K562 (cell line): ENCODE data around the gene TEAD4. TPM values are rescaled to one million over a fixed set of nuclear protein-coding genes. Genes with fewer than 3 reads are reported as not detected.

ENCODE experiments used
- ATAC-seq: fragments of 200-7000 bp; cut with Tn5 transposase; 3 replicates; pipeline ENCODE4 v1.9.1; 2020; ENCODE audit warnings: moderate library complexity
- BruUV-seq: library from RNA; stranded (reverse); fragments of 400-500 nt; replicated peaks from 2 replicates; lab custom pipeline; 2021; lab: Mats Ljungman, UMichigan
- CTCF ChIA-PET: fragments of 300-600 bp; formaldehyde crosslinking; extraction: SDS; loops from one replicate; lab custom pipeline; 2021; ENCODE audit warnings: low intra/inter-chr PET ratio; lab: Yijun Ruan, JAX
- POLR2A ChIA-PET: fragments of 300-600, 350-650 bp; sonication (Branson Sonifier 250); formaldehyde crosslinking; extraction: SDS; loops from one replicate; lab custom pipeline; 2021; ENCODE audit warnings: antibody characterized with exemption, inconsistent platforms; lab: Yijun Ruan, JAX
- DNase-seq, 4 experiments: peaks; one replicate each; pipeline versions ENCODE4 v3.0.0 to v3.0.0-alpha.2; 2011 to 2018; ENCODE audit warnings: low spot score in 3 of 4, mixed read lengths in 3 of 4; ENCODE audit errors: extremely low read depth in 1 of 4
- FAIRE-seq: peaks from 2 replicates; lab custom pipeline; 2011; peaks lifted over from hg19 to GRCh38; lab: Jason Lieb, UNC
- H2AFZ ChIP-seq: 2 replicates; pipeline ENCODE4 v1.6.0; 2011; ENCODE audit warnings: low read depth, low read length, control low read depth, inconsistent platforms
- H3K27ac ChIP-seq: fragments of 200-600 bp; 3 replicates; pipeline ENCODE4 v1.8.0; 2011; ENCODE audit warnings: low read depth, mild to moderate bottlenecking, control low read depth, inconsistent platforms, low read length, moderate library complexity, mixed read lengths; ENCODE audit errors: extremely low read depth
- H3K27me3 ChIP-seq, 2 experiments: fragments of 300-600 bp in 1 of 2; 2 replicates in 1 of 2; 3 replicates in 1 of 2; pipeline versions ENCODE4 v1.6.0 to v1.8.0; 2011; ENCODE audit warnings: inconsistent platforms in 2 of 2, low read length in 2 of 2, mild to moderate bottlenecking in 1 of 2, mixed read lengths in 1 of 2, moderate library complexity in 1 of 2; ENCODE audit not compliant: control insufficient read depth in 2 of 2, insufficient read depth in 2 of 2
- H3K36me3 ChIP-seq: fragments of 300-600 bp; 3 replicates; pipeline ENCODE4 v1.8.0; 2011; ENCODE audit warnings: mild to moderate bottlenecking, low read length, inconsistent platforms; ENCODE audit not compliant: control insufficient read depth, insufficient read depth
- H3K4me1 ChIP-seq, 2 experiments: fragments of 200-600 bp in 1 of 2; replicated peaks in 1 of 2; 2 replicates in 1 of 2; 3 replicates in 1 of 2; pipeline versions ENCODE4 v1.5.1 to v1.8.0; 2011; ENCODE audit warnings: inconsistent platforms in 2 of 2, low read length in 2 of 2, mild to moderate bottlenecking in 1 of 2, mixed read lengths in 1 of 2, moderate library complexity in 1 of 2; ENCODE audit not compliant: control insufficient read depth in 2 of 2, insufficient read depth in 2 of 2
- H3K4me2 ChIP-seq: 2 replicates; pipeline ENCODE4 v1.6.1; 2011; ENCODE audit warnings: low read length, control low read depth, inconsistent platforms, mixed read lengths; ENCODE audit not compliant: insufficient read depth
- H3K4me3 ChIP-seq: fragments of 200-600 bp; sonication (generic), shearing (Covaris generic); 2 replicates; pipeline ENCODE4 v1.5.1; 2016; ENCODE audit warnings: control low read depth, inconsistent platforms
- H3K79me2 ChIP-seq: fragments of 200-600 bp; 3 replicates; pipeline ENCODE4 v1.8.0; 2011; ENCODE audit warnings: low read length, inconsistent platforms; ENCODE audit not compliant: control insufficient read depth, insufficient read depth
- H3K9ac ChIP-seq, 2 experiments: 2 replicates each; pipeline versions ENCODE4 v1.6.0 to v1.6.1; 2011; ENCODE audit warnings: low read depth in 2 of 2, low read length in 2 of 2, control low read depth in 1 of 2, inconsistent platforms in 1 of 2, mild to moderate bottlenecking in 1 of 2, mixed read lengths in 1 of 2; ENCODE audit not compliant: insufficient read depth in 1 of 2
- H3K9me1 ChIP-seq: one replicate; pipeline ENCODE4 v1.6.0; 2011; ENCODE audit warnings: inconsistent platforms, mild to moderate bottlenecking, low read length, moderate library complexity; ENCODE audit not compliant: control insufficient read depth, insufficient read depth
- H3K9me3 ChIP-seq: replicated peaks from 2 replicates; pipeline ENCODE4 v1.5.1; 2011; ENCODE audit warnings: low read depth, low read length, inconsistent platforms; ENCODE audit not compliant: control insufficient read depth, insufficient read depth
- H4K20me1 ChIP-seq: replicated peaks from 2 replicates; pipeline ENCODE4 v1.6.1; 2011; ENCODE audit warnings: low read length, inconsistent platforms, mixed read lengths; ENCODE audit not compliant: control insufficient read depth, insufficient read depth
- CHD7 ChIP-seq: fragments of 200-600 bp; sonication (generic); IDR thresholded peaks from one replicate; pipeline ENCODE4 v1.6.1; 2012; ENCODE audit warnings: mild to moderate bottlenecking, low read depth, low read length, inconsistent platforms
- DPF2 ChIP-seq: fragments of 450-650 bp; IDR thresholded peaks from 2 replicates; pipeline ENCODE4 v1.6.1; 2016
- ILK ChIP-seq: fragments of 450-650 bp; IDR thresholded peaks from 2 replicates; pipeline ENCODE4 v1.6.1; 2016; ENCODE audit warnings: missing genetic modification characterization, low read depth, mild to moderate bottlenecking, missing compliant biosample characterization, moderate library complexity, borderline replicate concordance
- KLF10 ChIP-seq: fragments of 250-450 bp; sonication (Bioruptor Pico); IDR thresholded peaks from 2 replicates; pipeline ENCODE4 v1.6.1; 2021; ENCODE audit warnings: matching md5 sums
- SRSF1 ChIP-seq: fragments of 200-400 bp; formaldehyde crosslinking; IDR thresholded peaks from 2 replicates; pipeline ENCODE4 v1.6.1; 2017; ENCODE audit warnings: mild to moderate bottlenecking, low read depth, low read length, moderate library complexity
- TCF7 ChIP-seq: sonication (generic); IDR thresholded peaks from 2 replicates; pipeline ENCODE4 v1.6.1; 2016; ENCODE audit warnings: antibody characterized with exemption, borderline replicate concordance
- TCFL5 ChIP-seq: fragments of 250-450 bp; sonication (Bioruptor Pico); conservative IDR thresholded peaks from 2 replicates; pipeline ENCODE4 v1.6.1; 2021; ENCODE audit warnings: mild to moderate bottlenecking, moderate library complexity, matching md5 sums
- ZFP36 ChIP-seq: fragments of 150-350 bp; IDR thresholded peaks from 2 replicates; pipeline ENCODE4 v1.6.1; 2018; ENCODE audit warnings: low read length, low read depth; ENCODE audit not compliant: partially characterized antibody
- ZNF121 ChIP-seq: sonication (generic); formaldehyde crosslinking; conservative IDR thresholded peaks from 2 replicates; pipeline ENCODE4 v1.8.0; 2022; ENCODE audit warnings: missing genetic modification reagents
- ZNF184 ChIP-seq: sonication (generic); formaldehyde crosslinking; IDR thresholded peaks from 2 replicates; pipeline ENCODE4 v1.5.0; 2020; ENCODE audit warnings: missing genetic modification reagents
- ZNF324 ChIP-seq: fragments of 250-450 bp; sonication (Bioruptor Pico); IDR thresholded peaks from 2 replicates; pipeline ENCODE4 v1.4.0; 2020; ENCODE audit warnings: mild to moderate bottlenecking
- WGBS: fragments of 100-300 bp; shearing (Covaris generic); methylation state at CpG from one replicate; pipeline ENCODE4 v1.1.6; 2016; ENCODE audit warnings: low coverage, mixed read lengths; ENCODE audit not compliant: insufficient coverage; ENCODE audit errors: missing lambda C conversion rate; 5-methylcytosine and 5-hydroxymethylcytosine counted together
- in situ Hi-C: fragments of 300-500 bp; cut with MboI; formaldehyde crosslinking; loops from 4 replicates; pipeline ENCODE4 v1.15.0; 2018; ENCODE audit warnings: inconsistent platforms, mixed read lengths
- intact Hi-C: fragments of 100-400 bp; cut with micrococcal nuclease; formaldehyde crosslinking; loops from 2 replicates; pipeline ENCODE4 v1.14.2; 2022
- polyA plus RNA-seq, 8 experiments: library from polyadenylated mRNA; depleted of rRNA in 4 of 8; stranded (reverse) in 5 of 8; unstranded in 3 of 8; fragments of >200 nt; fragmentation: Nextera tagmentation in 2 of 8; fragmentation: Illumina TruSeq in 1 of 8; extraction: Ambion mirVana in 2 of 8; extraction: Trizol in 1 of 8; gene quantifications; 2 replicates each; pipeline versions ENCODE4 v1.2.1 to v1.2.3, GENCODE V29; 2011 to 2014; ENCODE audit warnings: inconsistent platforms in 1 of 8, missing spikeins in 1 of 8
- total RNA-seq, 7 experiments: library from RNA; depleted of rRNA in 6 of 7; stranded (reverse); fragments of >200 nt in 6 of 7; fragmentation: Illumina TruSeq in 2 of 7; extraction: Trizol in 2 of 7; gene quantifications; 2 replicates each; pipeline versions ENCODE4 v1.2.1 to v1.2.3, GENCODE V29; 2011 to 2021; ENCODE audit warnings: low replicate concordance in 1 of 7

Gene TEAD4
- total and polyA plus RNA-seq, 9 of the 15 experiments (the other 6 are each of a cell fraction or from before 2014, with no cell fraction given) = 0.82 to 40.0 (median 17.0) TPM

- TF ChIP-seq ILK (tag) = no peak
- TF ChIP-seq TCF7 = no peak
- TF ChIP-seq SRSF1 = no peak
- TF ChIP-seq KLF10 (CRISPR knock-in tag) = no peak
- no peak for TF ChIP-seq ZFP36
- no peak for TF ChIP-seq DPF2
Observed at GRCh38 chr12:3061059-3061458, 101.9 kb downstream of the TEAD4 start (continued).

- no peaks in the 10 kb centered on the region for H3K36me3 ChIP-seq
- CTCF ChIA-PET = no interaction called here
- no peaks in the 10 kb centered on the region for H4K20me1 ChIP-seq
- H3K27ac ChIP-seq = no peak overlapping the region
- no peaks in the 10 kb centered on the region for H3K4me1 ChIP-seq
- POLR2A ChIA-PET = interaction anchor here (1.0 kb wide), 1 partner anchor 34 kb away, joined by 3 read pairs; no protein-coding TSS in a partner anchor
- in situ Hi-C loops = no loop called here
- no peaks in the 10 kb centered on the region for H3K79me2 ChIP-seq
- no peak overlapping the region for H3K4me3 ChIP-seq
- H3K9me1 ChIP-seq = peaks cover 2% of the 10 kb centered on the region
- 0% methylated on average over 2 of the region's 3 CpGs for WGBS
- peaks cover 5 to 26% of the 10 kb centered on the region in 2 experiments; a peak in 3 of 5 replicates for H3K27me3 ChIP-seq
- no peaks in the 10 kb centered on the region for H3K9me3 ChIP-seq
- no TSS peak for BruUV-seq
- FAIRE-seq (no peak), ATAC-seq (no peak), DNase-seq (no peak)
- no peak overlapping the region for H2AFZ ChIP-seq
- H3K4me2 ChIP-seq = no peak overlapping the region
- intact Hi-C loops = no loop called here
- no peak overlapping the region for H3K9ac ChIP-seq
- TF ChIP-seq ZNF121 = no peak
- no peak for TF ChIP-seq CHD7
- no peak for TF ChIP-seq ZNF324 (CRISPR knock-in tag)
- no peak for TF ChIP-seq TCFL5 (CRISPR knock-in tag)
- no peak for TF ChIP-seq ZNF184 (CRISPR knock-in tag)
Observed at GRCh38 chr12:3061501-3062215, 102.5 kb downstream of the TEAD4 start.
